C4-2B (cell line): ENCODE measurements around the gene TRAPPC10.

Experiments used
- H3K27ac ChIP-seq: fragments of 450-650 bp; 2 replicates; pipeline ENCODE4 v1.5.1; 2017
- ZFX ChIP-seq: fragments of 450-650 bp; IDR thresholded peaks from 2 replicates; pipeline ENCODE4 v1.6.1; 2017
- TF ChIP-seq, protein P1 (sequence below): fragments of 450-650 bp; conservative IDR thresholded peaks from 2 replicates; pipeline ENCODE4 v1.5.1; 2017; ENCODE audit warnings: mild to moderate bottlenecking

Gene TRAPPC10

DNA sequence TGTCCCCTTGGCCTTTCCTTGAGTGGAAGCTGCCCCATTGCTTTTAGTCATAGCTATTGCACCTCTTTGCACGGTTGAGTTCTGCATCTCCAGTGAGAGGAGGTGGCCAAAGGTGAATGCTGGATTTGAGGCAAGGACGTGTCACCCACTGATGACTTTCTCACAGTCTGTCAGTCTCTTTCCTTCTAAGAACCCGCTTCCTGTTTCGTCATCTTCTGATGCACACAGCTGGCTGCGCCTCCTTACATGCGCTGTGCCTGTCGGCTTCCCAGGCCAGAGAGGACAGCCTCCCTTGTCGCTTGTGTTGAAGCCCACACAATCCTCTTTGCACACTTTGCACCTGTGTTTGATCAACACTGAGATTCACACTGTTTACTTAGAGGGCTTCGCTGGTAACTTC is 53.3 kb downstream of the TRAPPC10 start:
- no peak for TF ChIP-seq ZFX
- TF ChIP-seq, protein P1, sequence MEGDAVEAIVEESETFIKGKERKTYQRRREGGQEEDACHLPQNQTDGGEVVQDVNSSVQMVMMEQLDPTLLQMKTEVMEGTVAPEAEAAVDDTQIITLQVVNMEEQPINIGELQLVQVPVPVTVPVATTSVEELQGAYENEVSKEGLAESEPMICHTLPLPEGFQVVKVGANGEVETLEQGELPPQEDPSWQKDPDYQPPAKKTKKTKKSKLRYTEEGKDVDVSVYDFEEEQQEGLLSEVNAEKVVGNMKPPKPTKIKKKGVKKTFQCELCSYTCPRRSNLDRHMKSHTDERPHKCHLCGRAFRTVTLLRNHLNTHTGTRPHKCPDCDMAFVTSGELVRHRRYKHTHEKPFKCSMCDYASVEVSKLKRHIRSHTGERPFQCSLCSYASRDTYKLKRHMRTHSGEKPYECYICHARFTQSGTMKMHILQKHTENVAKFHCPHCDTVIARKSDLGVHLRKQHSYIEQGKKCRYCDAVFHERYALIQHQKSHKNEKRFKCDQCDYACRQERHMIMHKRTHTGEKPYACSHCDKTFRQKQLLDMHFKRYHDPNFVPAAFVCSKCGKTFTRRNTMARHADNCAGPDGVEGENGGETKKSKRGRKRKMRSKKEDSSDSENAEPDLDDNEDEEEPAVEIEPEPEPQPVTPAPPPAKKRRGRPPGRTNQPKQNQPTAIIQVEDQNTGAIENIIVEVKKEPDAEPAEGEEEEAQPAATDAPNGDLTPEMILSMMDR: no peak

DNA sequence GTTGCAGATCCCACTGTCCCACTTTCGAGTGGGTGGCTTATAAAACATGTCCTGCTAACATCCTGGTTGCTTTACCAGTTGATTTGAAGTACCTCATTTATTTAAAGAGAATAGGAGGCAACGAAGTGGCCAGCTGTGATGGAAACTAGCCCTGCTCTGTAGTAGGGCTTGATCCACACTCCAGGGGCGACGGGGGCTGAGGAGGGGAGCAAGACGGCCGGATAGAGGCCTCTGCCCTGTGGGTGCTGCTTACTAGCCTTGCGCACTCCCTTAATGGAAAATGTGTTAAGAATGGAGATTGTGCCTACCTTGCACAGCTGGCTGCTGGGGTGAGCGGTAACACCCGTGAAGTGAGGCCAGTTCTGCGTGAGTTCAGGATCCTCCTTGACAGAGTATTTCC is 54.0 kb downstream of the TRAPPC10 start:
- H3K27ac ChIP-seq: no peak overlapping the region
- no peak for TF ChIP-seq ZFX
- TF ChIP-seq, protein P1: no peak

More for the DNA sequence above, 53.3 kb downstream of the TRAPPC10 start:
- no peak overlapping the region for H3K27ac ChIP-seq

DNA sequence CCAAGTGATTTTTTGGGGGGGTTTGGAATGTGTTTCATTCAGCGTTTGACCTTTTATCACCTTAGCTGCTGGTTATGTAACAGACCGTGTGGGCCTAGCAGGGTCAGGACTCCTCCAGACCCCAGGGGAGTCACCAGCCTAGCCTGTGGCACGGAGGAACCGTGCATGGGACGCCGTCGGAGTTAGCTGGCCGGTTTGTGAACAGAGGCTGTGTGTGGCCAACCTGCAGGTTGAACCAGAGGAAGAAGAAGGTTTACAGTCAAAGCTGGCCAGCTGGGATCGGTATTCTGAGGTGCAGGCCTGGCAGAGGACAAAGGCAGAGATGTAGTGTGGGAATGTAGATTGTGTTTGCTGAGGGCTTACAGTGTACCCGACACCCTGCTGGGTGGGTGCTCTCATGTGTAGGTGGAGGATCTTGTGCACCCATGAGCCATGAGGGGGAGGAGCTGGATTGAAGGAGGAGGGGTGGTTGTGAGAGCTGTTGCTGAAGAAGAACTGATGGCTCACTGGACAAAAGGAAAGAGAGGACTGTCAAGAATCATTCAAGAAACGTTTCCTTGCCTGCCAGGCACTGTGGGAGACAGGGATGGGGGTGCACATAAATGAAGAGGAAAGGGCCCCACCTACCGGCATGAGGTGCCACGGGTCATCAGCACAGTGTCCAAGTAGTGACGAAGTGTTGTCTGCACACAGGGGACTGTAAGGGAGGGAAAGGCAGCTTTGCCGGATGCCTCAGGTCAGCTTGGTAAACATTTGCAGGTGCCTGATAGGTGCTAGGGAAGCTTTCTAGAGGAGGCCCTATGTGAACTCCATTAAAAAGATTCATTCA is 55.1 kb downstream of the TRAPPC10 start:
- TF ChIP-seq ZFX: no peak
- TF ChIP-seq, protein P1: no peak
- no peak overlapping the region for H3K27ac ChIP-seq

DNA sequence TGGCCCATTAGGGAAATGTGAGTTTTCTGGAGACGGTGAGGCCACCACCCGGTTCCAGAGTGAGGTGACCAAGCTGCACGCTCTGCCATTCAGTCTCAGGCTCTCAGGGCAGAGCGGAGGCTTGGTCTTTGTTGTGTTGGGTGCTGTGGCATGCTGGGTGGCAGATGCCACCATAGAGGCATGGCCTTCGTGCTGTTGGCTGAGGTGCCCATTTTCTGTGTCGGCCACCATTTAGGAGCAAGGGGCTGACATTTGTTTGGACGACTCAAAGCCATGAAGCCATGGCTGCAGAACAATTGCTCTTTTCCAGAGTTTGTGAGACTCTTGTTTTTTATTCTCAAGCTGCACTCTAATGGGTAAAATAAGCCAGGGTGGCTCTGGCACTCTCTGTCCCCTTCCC is 58.3 kb downstream of the TRAPPC10 start:
- TF ChIP-seq, protein P1: no peak
- no peak for TF ChIP-seq ZFX
- no peak overlapping the region for H3K27ac ChIP-seq

DNA sequence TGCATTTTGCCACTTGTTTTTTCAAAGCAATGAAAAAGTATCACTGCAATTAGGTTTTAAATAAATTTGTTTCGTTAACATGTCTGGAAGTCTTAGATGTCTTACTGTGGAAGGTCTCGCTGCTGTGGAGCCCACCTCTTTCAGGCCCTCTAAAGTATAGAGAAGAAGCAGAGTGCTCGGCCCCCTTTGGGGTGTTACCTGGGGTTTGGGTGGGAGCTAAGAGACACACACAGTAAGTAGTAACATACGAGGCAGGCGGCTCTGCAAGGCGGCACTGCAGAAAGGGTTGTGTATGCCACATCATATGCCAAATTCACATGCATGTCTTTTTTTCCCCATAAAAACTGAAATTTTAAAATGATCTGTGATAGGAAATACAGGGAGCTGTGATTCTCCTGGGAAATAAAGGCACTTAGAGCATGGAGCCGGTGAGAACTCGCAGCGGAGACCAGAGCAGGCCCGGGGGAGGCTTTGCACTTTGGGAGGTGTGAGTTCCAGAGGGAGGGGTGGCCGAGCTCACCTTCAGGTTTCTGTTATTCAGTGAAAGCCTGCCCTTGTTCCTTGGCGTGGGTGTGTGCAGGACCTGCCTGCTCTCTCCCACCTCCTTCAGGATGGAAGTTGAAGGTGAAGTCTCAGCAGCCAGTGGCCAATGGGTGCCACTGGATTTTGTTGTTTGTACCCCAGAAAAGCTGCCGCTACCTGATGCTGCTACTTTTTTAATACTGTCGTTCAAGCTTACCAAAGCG is 59.4 kb downstream of the TRAPPC10 start:
- no peak for TF ChIP-seq ZFX
- TF ChIP-seq, protein P1: no peak
- no peak overlapping the region for H3K27ac ChIP-seq

DNA sequence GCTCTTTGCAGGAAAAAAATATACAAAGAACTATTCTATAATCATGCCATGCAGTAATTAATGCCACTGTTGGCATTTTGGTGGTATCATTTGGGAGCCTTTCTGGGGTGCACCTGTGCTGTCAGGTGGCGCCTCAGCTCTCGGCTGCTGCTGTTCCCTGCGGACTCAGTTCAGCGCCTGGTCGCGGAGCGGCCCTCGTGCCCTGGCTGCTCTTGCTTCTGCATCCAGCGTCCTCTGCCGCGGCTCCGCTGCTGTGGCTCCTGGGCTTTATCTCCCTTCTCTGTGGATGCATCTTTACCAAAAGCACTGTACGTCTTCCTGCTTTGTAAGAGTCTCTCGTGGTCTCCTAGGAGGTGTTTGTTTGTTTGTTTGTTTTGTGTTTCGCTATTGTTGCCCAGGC is 60.0 kb downstream of the TRAPPC10 start:
- TF ChIP-seq, protein P1: no peak
- TF ChIP-seq ZFX: no peak
- H3K27ac ChIP-seq: no peak overlapping the region

DNA sequence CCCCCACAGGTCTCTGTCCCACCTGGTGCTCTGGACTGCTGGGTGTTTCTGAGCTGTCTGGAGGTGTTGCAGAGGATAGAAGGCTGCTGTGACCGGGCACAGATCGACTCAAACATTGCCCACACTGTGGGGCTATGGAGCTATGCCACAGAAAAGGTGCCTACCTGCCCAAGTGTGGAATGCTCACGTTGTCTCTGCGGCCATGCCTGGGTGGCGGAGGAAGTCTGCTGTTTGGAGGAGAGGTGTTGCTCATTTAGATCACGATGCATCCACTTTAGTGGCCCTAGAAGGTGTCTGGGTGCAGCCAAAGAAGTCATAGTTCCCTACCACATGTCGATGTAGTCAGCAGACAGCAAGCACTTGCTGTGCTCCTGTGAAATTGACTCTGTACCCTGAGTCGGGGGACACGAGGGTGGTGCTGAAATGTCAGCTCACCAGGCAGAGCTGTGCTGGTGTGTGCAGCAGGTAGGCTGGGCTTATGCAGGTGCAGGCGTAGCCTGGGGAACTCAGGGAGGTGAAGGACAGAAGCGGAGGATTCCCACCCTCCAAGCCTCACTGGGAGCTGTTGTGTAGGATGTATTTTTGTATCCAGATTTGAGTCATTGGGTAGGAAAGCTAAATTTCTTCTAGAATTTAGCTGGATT is 62.3 kb downstream of the TRAPPC10 start:
- no peak overlapping the region for H3K27ac ChIP-seq
- TF ChIP-seq, protein P1: no peak
- TF ChIP-seq ZFX: no peak
